GM19025 (cell line): ENCODE results near the gene TMCC3.

ENCODE experiments used
- ATAC-seq: cut with Tn5 transposase; IDR thresholded peaks from one replicate; pipeline ENCODE4 v1.9.1; 2021; ENCODE audit warnings: mild to moderate bottlenecking, low read depth, moderate library complexity; ENCODE audit not compliant: unreplicated experiment

Gene TMCC3

DNA sequence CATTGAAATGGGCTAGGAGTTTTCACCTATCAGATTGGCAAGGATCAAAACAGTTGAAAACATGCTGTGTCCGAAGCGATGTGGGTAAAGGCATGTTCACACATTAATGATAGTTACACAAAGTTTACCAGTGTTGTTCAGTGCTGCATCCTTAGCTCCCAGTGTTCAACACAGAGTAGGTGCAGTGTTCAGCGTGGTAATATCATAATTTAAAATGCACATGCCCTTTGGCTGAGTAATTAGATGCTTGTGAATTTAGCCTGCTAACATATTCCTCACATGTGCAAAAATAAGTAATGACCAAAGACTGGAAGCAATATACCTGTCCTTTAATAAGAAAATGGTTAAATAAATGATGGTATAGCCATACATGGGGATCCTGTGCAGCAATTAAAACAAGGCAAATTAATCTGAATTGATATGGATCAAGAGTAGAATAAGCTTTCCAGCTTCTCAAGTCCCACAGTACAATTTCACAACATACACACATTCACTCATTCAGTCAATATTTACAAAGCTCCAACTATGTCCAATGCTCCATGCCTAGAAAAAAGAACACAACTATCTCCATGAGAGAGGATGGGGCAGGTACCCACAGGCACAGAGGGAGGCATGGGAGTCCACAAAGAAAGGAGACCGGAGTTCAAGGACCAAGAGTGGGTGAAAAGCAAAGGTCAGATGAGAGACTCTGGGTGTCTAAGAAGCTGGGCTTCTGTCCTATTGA, 12.8 kb downstream of the TMCC3 start:
- ATAC-seq, result no peak

DNA sequence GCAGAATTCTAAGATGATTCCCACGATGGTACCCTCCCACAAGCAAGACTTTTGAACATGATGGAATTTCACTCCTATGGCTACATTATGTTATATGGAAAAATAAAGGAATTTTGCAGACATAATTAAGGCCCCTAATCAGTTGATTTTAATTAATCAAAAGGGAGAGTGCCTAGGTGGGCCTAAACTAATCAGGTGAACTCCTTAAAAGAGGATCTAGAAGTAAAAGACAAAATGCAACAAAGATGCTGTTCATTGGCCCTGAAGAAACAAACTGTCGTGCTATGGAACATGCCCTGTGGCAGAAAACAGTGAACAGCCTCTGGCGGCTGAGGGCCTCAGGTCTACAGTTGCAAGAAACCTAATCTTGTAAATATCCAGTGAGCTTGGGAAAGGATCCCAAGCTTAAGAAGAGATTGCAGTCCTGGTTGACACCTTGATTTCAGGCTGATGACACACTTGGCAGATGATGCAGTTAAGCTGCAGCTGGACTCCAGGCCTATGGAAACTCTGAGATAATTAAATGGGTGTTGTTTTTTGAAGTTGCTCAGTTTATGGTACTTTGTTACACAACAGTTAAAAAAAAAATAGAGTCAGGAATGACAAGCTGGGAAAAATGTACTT, 13.8 kb downstream of the TMCC3 start:
- ATAC-seq, result no peak

DNA sequence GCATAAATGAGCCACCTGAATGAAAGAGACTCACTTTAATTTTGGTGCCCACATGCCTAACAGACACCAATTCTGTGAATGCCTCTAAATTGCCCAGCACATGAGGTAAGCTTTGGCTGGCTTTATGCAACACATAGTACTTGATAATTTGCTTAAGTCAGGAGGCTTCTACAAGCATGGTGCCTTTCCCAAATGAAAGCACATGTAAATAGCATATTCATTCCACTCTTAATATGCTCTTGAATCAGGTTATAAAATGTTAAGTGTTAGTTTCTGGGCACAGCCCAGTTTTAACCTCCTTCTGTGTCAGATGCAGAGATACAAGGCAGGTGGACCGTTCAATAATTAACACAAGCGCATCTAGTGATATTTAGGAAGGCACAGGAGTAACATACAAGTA, 15.6 kb downstream of the TMCC3 start:
- no peak for ATAC-seq

DNA sequence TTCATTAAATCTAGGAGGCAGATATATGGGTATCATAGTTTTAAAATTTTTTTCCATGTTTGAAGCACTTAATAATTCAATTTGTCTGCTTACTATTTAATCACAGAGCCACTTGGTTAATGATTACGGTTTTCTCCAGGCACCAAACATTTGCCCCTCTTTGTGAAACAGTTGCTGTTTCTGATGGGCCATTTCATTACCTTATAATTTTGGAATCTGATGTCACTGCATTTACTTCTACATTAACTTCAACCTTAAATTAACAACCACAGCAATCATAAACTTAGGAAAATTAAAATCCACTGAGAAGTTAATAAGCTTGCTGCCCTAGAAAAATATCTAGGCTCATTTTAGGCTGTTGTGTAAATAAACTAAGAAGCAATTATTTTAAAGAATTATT, 17.0 kb downstream of the TMCC3 start:
- ATAC-seq, result no peak

DNA sequence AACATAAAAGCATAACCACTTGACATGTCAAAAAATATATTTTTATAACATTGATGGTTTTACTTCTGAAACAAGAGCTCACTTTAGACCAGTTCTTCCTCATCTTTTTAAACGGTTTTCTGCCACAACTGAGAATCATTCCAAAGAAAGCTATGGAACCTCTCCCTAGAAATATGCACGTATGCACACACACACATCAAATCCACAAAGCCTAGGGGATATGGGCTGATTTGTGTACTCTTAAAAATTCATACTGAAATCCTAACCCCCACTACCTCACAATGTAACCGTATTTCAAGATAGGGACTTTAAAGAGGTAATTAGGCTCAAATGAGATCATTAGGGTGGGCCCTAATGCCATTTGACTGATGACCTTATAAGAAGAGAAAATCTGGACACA, 19.3 kb downstream of the TMCC3 start:
- no peak for ATAC-seq

DNA sequence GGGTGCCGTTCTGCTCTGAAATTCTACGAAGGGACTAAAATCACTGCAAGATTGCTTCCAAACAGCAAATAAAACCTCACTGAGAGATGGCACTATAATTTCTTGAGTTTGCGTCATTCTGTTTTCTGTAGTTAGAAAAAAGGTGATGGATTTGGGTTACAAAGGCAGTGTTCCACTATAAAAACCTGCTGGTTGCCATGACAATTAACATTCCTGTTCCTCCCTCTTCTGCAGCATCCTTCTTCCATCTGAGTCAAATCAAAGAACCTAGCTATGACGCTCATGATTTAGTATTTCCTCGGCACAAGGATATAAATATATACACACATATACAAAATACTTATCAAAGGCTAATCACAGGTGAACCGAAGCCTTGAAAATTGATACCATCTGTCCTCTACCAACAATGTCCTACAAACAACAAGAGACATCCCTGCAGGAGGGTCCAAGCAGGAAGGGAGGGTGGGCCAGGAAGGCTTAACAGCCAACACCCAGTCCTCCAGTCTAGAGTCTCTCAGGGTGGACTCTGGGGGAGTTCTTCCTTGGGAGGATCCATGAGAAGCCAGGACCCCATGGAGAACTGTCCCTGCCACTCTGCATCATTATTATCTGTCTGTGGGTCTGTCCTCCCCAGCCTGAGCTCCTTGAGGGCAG, 21.4 kb downstream of the TMCC3 start:
- no peak for ATAC-seq

DNA sequence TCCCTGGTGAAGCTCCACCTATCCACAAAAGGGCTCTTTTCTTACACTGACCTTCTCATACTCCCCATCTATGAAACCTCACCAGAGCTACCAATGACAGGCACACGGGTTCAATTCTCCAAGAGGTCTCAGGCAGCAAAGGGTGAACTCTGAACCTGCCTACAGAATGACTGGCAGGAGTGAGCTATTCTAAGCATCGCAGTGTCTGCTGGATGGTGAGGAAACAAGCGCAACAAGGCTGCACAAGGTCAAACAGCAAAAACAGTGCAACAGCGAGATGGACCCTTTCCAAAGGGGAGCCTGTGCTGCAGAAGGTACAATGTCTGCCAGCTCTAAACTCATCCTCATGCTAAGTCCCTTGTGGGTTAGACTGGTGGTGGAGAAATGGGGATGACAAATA, 22.0 kb downstream of the TMCC3 start:
- no peak for ATAC-seq

DNA sequence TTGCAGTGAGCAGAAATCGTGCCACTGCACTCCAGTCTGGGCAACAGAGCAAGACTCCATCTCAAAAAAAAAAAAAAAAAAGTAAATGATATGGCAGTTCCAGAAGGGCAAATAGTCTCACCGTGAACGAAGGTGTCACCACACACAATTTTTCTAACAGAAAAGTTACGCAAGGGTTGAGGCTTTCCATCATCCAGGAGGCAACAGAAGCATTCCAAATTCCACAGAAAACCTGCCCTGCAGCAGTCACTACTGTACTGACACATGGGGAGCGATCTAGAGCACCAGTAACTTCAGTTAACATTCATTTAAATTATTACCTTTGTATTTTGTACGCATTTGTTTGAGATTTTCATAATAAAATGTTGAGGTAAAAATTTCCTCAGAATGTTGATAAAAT, 24.8 kb downstream of the TMCC3 start:
- ATAC-seq, result no peak

DNA sequence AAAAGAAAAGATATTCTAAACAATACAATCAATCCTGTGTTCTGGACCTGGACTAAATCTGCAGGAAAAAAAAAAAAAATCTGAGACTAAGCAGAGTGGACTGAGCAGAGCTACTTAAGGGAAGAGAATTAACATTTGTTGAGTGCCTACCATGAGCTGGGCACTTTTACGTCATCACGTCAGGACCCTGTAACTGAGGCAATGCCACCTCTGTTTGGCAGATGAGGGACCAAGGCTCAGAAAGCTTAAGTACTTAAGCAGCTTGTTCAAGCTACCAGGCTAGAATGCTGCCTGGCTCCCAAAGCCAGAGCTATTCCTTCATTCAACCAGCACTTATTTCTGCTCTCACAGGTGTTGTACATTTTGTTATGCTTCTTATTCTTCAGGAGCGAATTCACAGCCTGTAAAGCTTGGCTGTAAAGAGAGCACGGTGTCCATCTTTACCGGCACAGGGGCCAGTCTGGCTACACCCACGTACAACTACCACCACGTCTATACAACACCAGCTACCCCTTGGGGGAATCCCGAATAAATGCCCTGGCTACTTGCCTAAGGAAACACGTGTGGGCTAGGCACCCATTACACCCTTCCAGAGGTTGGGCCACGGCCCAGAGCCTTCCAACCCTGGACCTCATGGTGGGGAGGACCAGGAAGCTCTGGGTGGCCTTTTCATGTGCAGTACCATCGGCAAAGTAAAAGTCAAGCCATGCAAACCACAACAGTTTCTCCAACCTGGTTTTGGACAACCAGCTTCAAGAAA, 27.0 kb downstream of the TMCC3 start:
- no peak for ATAC-seq

DNA sequence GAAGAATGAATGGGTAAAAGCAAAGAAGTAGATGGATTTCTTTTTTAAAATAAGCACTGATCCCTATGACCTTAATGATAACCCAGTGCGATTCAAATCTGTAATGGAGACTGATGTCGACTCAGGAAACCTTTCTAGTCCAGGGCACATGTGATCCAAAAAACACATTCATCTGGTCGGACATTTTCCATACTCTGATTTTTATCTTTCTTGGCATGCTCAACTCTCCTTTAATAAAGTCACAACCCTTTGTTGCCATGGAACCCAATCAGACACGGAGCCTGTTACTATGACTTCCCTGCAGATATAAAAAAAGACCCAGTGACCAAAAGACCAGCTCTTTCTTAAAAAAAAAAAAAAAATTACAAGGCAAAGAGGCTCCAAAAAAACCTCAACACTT, 27.9 kb downstream of the TMCC3 start:
- ATAC-seq, result no peak

DNA sequence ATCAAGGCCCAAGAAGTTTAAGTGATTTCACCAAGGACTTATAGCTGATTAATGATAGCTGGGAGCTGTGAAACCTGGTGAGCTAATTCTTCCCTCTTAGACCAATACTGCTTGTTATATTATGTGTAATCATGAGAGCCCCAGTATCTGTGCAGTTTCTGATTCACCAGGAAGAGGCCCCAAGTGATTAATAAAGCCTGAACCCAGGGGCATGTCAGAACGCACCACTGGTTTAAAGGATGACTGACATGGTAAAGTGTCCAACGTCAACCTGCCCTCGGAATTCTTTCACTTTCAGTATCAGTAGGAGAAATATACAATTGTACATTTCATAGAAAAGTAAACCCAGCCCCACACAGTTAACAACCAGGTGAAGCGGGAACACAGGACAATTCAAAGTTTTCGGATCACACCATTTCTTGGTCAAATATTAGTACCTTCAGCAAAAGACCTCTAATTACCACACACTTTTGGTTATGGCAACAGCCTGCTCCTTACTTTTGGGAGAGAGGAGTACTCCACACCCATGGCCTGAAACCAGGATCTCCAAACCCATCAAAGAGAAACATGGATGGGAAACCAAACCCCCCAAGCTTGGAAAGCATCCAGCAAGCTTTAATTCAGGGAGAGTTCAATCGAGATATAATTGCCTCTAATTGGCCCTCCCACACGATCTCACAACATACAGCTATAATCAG, 28.5 kb downstream of the TMCC3 start:
- peak; percentile 95 for ATAC-seq

DNA sequence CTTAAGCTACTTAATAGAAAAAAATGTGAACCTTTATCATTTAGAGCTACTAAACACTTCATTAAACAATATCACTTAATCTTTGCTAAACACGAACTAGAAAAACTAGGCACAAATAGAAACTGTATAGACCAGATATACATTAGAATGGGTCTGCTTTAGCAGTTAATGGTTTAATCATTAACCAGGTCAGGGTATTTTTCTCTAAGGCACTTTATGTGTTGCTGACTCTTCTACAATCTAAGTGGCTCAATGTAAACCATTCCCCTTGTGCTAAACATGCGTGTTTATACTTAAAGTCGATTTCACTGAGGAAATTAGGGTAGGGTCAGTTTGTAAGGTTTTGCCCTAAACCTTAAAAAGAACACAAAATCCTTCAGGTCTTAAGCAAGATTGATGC, 29.7 kb downstream of the TMCC3 start:
- no peak for ATAC-seq

DNA sequence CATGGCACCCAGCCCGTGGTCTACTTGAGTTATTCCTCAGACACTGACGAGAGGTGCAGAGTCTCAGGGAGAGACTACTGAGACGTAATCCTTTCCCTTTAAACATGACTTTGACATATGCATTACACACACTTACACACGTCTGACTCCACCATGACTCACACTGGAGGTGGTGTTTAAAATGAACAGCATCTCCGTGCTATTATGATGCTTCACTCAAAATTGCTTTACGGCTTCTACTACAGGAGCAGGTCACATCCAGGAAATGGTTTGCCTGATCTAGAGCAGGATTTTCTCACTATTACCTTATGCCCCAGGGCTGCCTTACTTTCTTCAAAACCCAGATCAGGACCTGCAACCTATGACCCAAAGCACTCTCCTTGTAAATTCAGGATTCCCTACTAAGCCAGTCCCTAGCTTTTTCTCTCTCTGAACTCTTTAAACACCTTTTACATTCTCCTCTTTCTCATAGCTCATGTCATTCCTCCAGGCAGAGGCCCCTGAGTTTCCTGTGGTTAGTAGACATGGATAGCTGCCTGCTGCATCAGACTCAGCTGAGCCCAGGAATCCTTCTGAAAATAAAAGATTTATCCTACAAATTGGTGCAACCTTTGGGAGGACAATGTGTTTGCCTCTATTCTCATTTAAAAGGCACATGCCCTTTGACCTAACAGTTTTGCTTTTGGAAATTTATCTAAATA, 31.2 kb downstream of the TMCC3 start:
- ATAC-seq, result no peak

DNA sequence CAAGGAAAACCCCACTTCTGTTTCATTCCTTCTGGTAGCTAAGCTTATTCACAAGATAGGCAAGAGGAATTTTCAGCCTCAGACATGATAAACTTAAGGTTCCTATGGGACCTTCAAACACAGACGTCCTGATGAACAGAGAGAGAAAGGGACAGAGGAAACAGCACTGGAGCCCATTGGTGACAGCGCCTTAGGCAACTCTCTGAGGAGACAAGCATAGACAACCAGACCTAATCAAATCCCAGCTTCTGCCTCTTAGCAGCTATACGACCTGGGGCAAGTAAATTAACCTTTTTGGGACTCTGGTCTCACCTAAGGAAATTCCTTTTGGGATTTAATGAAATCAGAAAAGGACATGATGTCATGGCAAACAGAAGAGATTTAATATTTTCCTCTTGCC, 33.3 kb downstream of the TMCC3 start:
- no peak for ATAC-seq

DNA sequence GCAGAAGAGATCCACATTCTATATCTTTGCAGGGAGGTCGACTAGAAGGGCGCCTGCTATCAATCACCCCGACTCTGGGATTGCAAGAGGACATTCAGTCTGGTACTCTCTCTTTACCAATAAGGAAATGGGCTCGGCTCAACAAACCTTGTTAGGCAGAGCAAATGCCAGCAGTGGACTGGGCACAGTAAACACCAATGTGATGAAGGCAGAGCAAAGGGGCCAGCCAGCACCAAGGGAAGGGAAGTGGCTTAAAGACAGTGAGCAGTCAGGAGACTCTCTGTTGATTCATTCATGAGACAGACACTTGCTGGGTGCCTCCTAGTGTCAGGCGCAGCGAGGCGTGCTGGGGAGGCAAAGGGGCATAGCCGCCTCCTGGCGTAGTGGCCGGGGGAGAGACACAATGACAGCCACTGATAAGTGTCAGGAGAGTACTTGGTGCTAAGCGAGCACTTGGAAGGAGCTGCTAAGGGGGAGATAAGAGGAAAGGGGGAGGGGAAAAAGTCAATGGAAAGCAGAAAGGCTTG, 34.1 kb downstream of the TMCC3 start:
- no peak for ATAC-seq

DNA sequence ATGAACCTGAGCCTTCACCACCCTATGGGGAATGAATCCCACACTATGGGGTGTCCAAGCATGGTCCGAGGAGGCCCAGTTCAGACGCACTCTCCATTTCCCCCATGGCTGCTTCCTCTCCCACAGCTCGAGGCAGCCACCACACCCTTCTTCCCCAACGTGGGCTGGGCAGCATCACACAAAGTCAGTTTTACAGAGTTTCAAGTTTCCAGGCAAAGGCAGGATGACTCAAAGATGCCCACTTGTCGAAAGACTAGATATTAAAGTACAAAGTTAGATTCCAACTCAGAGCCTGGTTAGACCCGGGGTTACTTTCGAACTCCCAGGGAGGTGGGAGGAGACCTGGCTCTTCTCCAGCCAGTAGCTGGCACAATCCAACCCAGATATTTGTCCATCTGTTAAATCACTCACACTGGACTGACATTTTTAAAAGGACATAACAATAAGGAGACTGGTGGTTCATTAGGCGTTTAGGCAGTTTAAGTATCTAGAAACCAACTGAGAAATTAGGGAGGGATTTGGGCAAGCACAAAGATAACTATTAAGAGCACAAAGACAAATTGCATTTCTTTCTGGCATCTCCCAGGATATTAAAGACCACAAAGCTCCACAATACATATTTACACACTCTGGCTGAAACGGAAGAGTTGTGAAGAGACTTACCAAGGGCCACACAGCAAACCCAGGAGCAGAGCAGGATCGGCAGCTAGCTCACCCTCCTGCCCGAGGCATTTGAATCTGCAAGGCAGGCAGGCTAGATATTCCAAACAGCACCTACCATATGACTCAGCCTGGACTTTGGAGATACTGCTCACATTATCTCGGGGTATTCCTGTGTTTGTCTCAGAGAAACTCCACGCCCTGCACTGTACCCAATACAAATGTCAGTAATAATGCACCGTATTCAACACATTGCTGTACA, 34.8 kb downstream of the TMCC3 start:
- ATAC-seq, result no peak

DNA sequence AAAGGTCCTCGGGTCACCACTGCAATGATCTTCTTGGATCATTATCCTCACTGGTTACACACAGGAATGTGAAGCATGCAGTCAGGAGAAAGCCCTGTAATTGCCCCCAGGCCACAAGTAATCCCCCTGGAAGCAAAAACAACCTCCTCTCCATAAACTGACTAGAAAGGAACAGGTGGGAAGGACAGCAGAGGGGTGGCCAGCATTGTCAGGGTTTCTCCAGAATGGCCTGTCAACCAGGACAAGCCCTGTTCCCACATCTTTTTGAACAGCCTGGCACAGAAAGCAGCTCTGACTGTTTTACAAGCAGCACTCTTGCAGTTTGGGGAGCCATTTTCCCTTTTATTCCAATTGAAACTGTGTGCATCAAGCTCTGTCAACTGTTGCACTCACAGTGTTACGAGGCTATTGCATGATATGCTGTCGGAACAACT, 36.1 kb downstream of the TMCC3 start:
- ATAC-seq, result no peak

DNA sequence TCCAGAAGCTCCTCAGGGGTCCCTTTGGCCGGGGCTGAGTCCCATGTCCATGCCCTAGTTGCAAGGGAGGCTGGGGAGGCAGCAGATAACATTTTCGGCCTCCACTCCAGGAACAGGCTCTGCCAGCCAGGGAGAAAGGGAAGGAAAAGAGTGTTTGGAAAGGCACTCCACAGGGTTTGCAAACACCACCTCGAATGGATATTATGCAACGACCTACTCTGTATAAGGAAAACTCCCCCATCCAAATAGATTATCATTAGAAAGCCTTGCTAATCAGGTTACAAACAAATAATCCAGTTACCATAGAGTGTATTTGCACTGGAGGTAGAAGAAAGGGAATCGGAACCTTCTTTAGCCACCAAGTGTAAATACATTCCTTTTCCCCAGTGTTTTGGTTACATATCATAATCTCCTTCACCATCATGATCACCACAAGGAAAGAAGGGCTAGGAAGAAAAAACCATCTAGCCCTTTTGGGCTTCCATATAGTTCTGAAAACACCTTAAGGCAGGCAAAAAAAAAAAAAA, 40.4 kb downstream of the TMCC3 start:
- ATAC-seq, result no peak
